Endothelial cell of umbilical vein (primary cell): ENCODE results near the gene LHX4. TPM values are rescaled to one million over a fixed set of nuclear protein-coding genes. Genes with fewer than 3 reads are reported as not detected.

Experiments used
- BruUV-seq: library from RNA; stranded (reverse); fragments of 400-500 nt; replicated peaks from 2 replicates; lab custom pipeline; 2021; lab: Mats Ljungman, UMichigan
- CTCF ChIA-PET: fragments of 300-600, 350-600 bp; sonication (Branson Sonifier 250); formaldehyde crosslinking; loops from one replicate; lab custom pipeline; 2021; ENCODE audit warnings: antibody characterized with exemption, inconsistent platforms; lab: Charles Lee
- POLR2A ChIA-PET: fragments of 300-600, 350-600 bp; sonication (Branson Sonifier 250); formaldehyde crosslinking; loops from one replicate; lab custom pipeline; 2021; ENCODE audit warnings: antibody characterized with exemption, inconsistent platforms; lab: Charles Lee
- DNase-seq: peaks from one replicate; pipeline ENCODE4 v3.0.0-alpha.2; 2011; ENCODE audit warnings: low read depth, low spot score
- FAIRE-seq: peaks from 2 replicates; lab custom pipeline; 2011; peaks lifted over from hg19 to GRCh38; lab: Jason Lieb, UNC
- H2AFZ ChIP-seq: 2 replicates; pipeline ENCODE4 v1.6.0; 2012; ENCODE audit warnings: low read depth, low read length, control low read depth, inconsistent platforms
- H3K27ac ChIP-seq: 2 replicates; pipeline ENCODE4 v1.5.1; 2011; ENCODE audit warnings: low read depth, mild to moderate bottlenecking, control low read depth, low read length, moderate library complexity; ENCODE audit not compliant: insufficient read depth
- H3K27me3 ChIP-seq, 2 experiments: 2 replicates each; pipeline versions ENCODE4 v1.6.0 to v1.6.1; 2011; ENCODE audit warnings: low read length in 2 of 2, mixed read lengths in 1 of 2; ENCODE audit not compliant: control insufficient read depth in 2 of 2, insufficient read depth in 2 of 2
- H3K36me3 ChIP-seq, 2 experiments: 2 replicates in 1 of 2; 3 replicates in 1 of 2; pipeline ENCODE4 v1.5.1; 2011; ENCODE audit warnings: low read length in 2 of 2, mild to moderate bottlenecking in 1 of 2, moderate library complexity in 1 of 2; ENCODE audit not compliant: control insufficient read depth in 2 of 2, insufficient read depth in 2 of 2; ENCODE audit errors: extremely low read depth in 1 of 2
- H3K4me1 ChIP-seq: 3 replicates; pipeline ENCODE4 v1.5.1; 2011; ENCODE audit warnings: mild to moderate bottlenecking, low read length; ENCODE audit not compliant: control insufficient read depth, insufficient read depth; ENCODE audit errors: extremely low read depth
- H3K4me2 ChIP-seq: 2 replicates; pipeline ENCODE4 v1.6.1; 2011; ENCODE audit warnings: low read length, control low read depth, mixed read lengths; ENCODE audit not compliant: insufficient read depth
- H3K4me3 ChIP-seq, 3 experiments: fragments of 200-600 bp in 1 of 3; sonication (generic), shearing (Covaris generic) in 1 of 3; replicated peaks in 1 of 3; 2 replicates each; pipeline ENCODE4 v1.5.1; 2011 to 2016; ENCODE audit warnings: control low read depth in 3 of 3, low read length in 3 of 3, mild to moderate bottlenecking in 2 of 3, inconsistent platforms in 1 of 3, low read depth in 1 of 3, moderate library complexity in 1 of 3; ENCODE audit not compliant: insufficient read depth in 1 of 3
- H3K79me2 ChIP-seq: 2 replicates; pipeline ENCODE4 v1.6.0; 2012; ENCODE audit warnings: low read length, inconsistent platforms; ENCODE audit not compliant: control insufficient read depth, insufficient read depth
- H3K9ac ChIP-seq: replicated peaks from 2 replicates; pipeline ENCODE3; 2011; ENCODE audit warnings: low read length, control low read depth; ENCODE audit not compliant: insufficient read depth; ENCODE audit errors: extremely low read depth
- H3K9me1 ChIP-seq: replicated peaks from 3 replicates; pipeline ENCODE4 v1.6.0; 2011; ENCODE audit warnings: mild to moderate bottlenecking, low read length; ENCODE audit not compliant: control insufficient read depth, insufficient read depth; ENCODE audit errors: extremely low read depth
- H3K9me3 ChIP-seq: replicated peaks from 2 replicates; pipeline ENCODE4 v1.5.1; 2012; ENCODE audit warnings: low read length, inconsistent platforms; ENCODE audit not compliant: control insufficient read depth, insufficient read depth
- H4K20me1 ChIP-seq: replicated peaks from 2 replicates; pipeline ENCODE3; 2011; ENCODE audit warnings: mild to moderate bottlenecking, low read length; ENCODE audit not compliant: control insufficient read depth, insufficient read depth; ENCODE audit errors: extremely low read depth
- CTCF ChIP-seq, 2 donors: IDR thresholded peaks; 1 replicate in 1 of 2; 2 replicates in 1 of 2; pipeline ENCODE4 v1.5.1; 2011; ENCODE audit warnings: low read length in 2 of 2, mild to moderate bottlenecking in 2 of 2, moderate library complexity in 2 of 2, control low read depth in 1 of 2, inconsistent platforms in 1 of 2, low read depth in 1 of 2; ENCODE audit not compliant: insufficient read depth in 1 of 2; ENCODE audit errors: extremely low read depth in 1 of 2
- EZH2 ChIP-seq: IDR thresholded peaks from 2 replicates; pipeline ENCODE4 v1.6.1; 2012; ENCODE audit warnings: borderline replicate concordance, low read depth, mild to moderate bottlenecking, moderate library complexity, low read length, inconsistent platforms; ENCODE audit not compliant: severe bottlenecking
- FOS ChIP-seq: IDR thresholded peaks from 2 replicates; pipeline ENCODE4 v1.6.1; 2011; ENCODE audit warnings: mild to moderate bottlenecking, low read length, moderate library complexity, borderline replicate concordance; ENCODE audit not compliant: insufficient read depth
- GATA2 ChIP-seq: IDR thresholded peaks from 2 replicates; pipeline ENCODE4 v1.7.0; 2011; ENCODE audit warnings: low read depth, mild to moderate bottlenecking, moderate library complexity, mixed read lengths, low read length; ENCODE audit not compliant: insufficient read length, insufficient read depth
- JUN ChIP-seq: IDR thresholded peaks from 2 replicates; pipeline ENCODE4 v1.6.1; 2011; ENCODE audit warnings: borderline replicate concordance, low read depth; ENCODE audit not compliant: insufficient read length, insufficient read depth
- MAX ChIP-seq: IDR thresholded peaks from 2 replicates; pipeline ENCODE4 v1.6.1; 2011; ENCODE audit not compliant: insufficient read depth, insufficient read length
- MYC ChIP-seq: IDR thresholded peaks from one replicate; pipeline ENCODE4 v1.6.1; 2011; ENCODE audit warnings: mild to moderate bottlenecking, low read depth, low read length
- POLR2A ChIP-seq: IDR thresholded peaks from 2 replicates; pipeline ENCODE4 v1.6.1; 2012; ENCODE audit warnings: low read depth, mild to moderate bottlenecking, control low read depth, low read length
- POLR2AphosphoS5 ChIP-seq: IDR thresholded peaks from 2 replicates; pipeline ENCODE4 v1.6.1; 2012; ENCODE audit warnings: low read depth, mild to moderate bottlenecking, control low read depth, low read length, moderate library complexity; ENCODE audit not compliant: insufficient read depth
- dilution Hi-C: fragments of 300-500 bp; cut with MboI; formaldehyde crosslinking; loops from one replicate; pipeline ENCODE4 v1.15.0; 2019; ENCODE audit warnings: low sequenced_read_pairs; ENCODE audit not compliant: extremely low pct_ligation_motif_present
- intact Hi-C: fragments of 100-400 bp; cut with micrococcal nuclease; formaldehyde crosslinking; loops from one replicate; pipeline ENCODE4 v1.10.0; 2022
- polyA plus RNA-seq, 4 experiments: library from polyadenylated mRNA; depleted of rRNA in 3 of 4; stranded (reverse) in 3 of 4; unstranded in 1 of 4; fragments of >200 nt; gene quantifications; 2 replicates each; pipeline versions ENCODE4 v1.2.1 to v1.2.3, GENCODE V29; 2011 to 2012; ENCODE audit warnings: missing spikeins in 1 of 4
- total RNA-seq: library from RNA; stranded (reverse); gene quantifications from 2 replicates; pipeline ENCODE4 v1.2.3, GENCODE V29; 2021

LHX4 gene
- total and polyA plus RNA-seq, 2 donors (not counting 3 experiments of a cell fraction or from before 2014, with no cell fraction given): not detected

GRCh38 chr1:180195401-180195800 lies 34.7 kb upstream of the LHX4 start:
- H3K9me1 ChIP-seq: no peaks in the 10 kb centered on the region
- H3K79me2 ChIP-seq: no peaks in the 10 kb centered on the region
- FAIRE-seq (no peak), DNase-seq (no peak)
- no peaks in the 10 kb centered on the region for H3K4me1 ChIP-seq
- ChIA-PET CTCF (interaction anchor here (1.2 kb wide), 1 partner anchor 221 kb away, joined by 5 read pairs; no protein-coding TSS in a partner anchor), POLR2A (no interaction called here)
- TF ChIP-seq MYC (no peak), FOS (no peak), POLR2A (no peak), CTCF (IDR thresholded peaks at IDR 0.05; ENCODE audit: extremely low read depth in 1 of 2, insufficient read depth in 1 of 2, low read depth in 1 of 2, low read length in 2 of 2) (no peak), EZH2 (no peak), GATA2 (no peak), MAX (no peak), JUN (no peak), POLR2AphosphoS5 (no peak)
- dilution Hi-C loops (no loop called here), intact Hi-C loops (no loop called here)
- no peak overlapping the region for H3K4me2 ChIP-seq
- no peaks in the 10 kb centered on the region for H3K27me3 ChIP-seq
- no peak overlapping the region for H3K9ac ChIP-seq
- no peak overlapping the region for H3K4me3 ChIP-seq
- no peaks in the 10 kb centered on the region for H4K20me1 ChIP-seq
- H3K27ac ChIP-seq: no peak overlapping the region
- BruUV-seq: no TSS peak
- peaks cover 0 to 28% of the 10 kb centered on the region in 2 experiments for H3K36me3 ChIP-seq
- H2AFZ ChIP-seq: no peak overlapping the region
- no peaks in the 10 kb centered on the region for H3K9me3 ChIP-seq
